H1 (cell line): ENCODE results near the gene IL19. TPM values are rescaled to one million over a fixed set of nuclear protein-coding genes. Genes with fewer than 3 reads are reported as not detected.

Experiments used
- CTCF ChIA-PET: fragments of 300-600 bp; sonication (Branson Sonifier 250); formaldehyde crosslinking; loops from one replicate; lab custom pipeline; 2021; ENCODE audit not compliant: partially characterized antibody; lab: Charles Lee
- POLR2A ChIA-PET: fragments of 300-600 bp; sonication (Branson Sonifier 250); formaldehyde crosslinking; loops from one replicate; lab custom pipeline; 2021; ENCODE audit warnings: inconsistent platforms; ENCODE audit not compliant: partially characterized antibody; lab: Charles Lee
- DNase-seq, 2 experiments: peaks; one replicate each; pipeline versions ENCODE4 v3.0.0 to v3.0.0-alpha.2; 2010 to 2022; ENCODE audit warnings: low spot score in 2 of 2, low read depth in 1 of 2, mixed read lengths in 1 of 2
- FAIRE-seq: peaks from 2 replicates; lab custom pipeline; 2011; peaks lifted over from hg19 to GRCh38; lab: Jason Lieb, UNC
- H2AFZ ChIP-seq: 2 replicates; pipeline ENCODE4 v1.8.1; 2012; ENCODE audit warnings: low read length, inconsistent platforms
- H2AK5ac ChIP-seq: 2 replicates; pipeline ENCODE4 v1.6.1; 2013; ENCODE audit warnings: low read depth, low read length
- H2BK120ac ChIP-seq: replicated peaks from 2 replicates; pipeline ENCODE3; 2013; ENCODE audit warnings: low read depth, low read length, inconsistent platforms
- H2BK12ac ChIP-seq: 2 replicates; pipeline ENCODE4 v1.6.1; 2013; ENCODE audit warnings: low read depth, low read length
- H2BK15ac ChIP-seq: 2 replicates; pipeline ENCODE4 v1.6.1; 2013; ENCODE audit warnings: low read length
- H2BK20ac ChIP-seq: 2 replicates; pipeline ENCODE4 v1.6.1; 2013; ENCODE audit warnings: low read length
- H2BK5ac ChIP-seq: 2 replicates; pipeline ENCODE4 v1.6.1; 2013; ENCODE audit warnings: low read depth, low read length
- H3K14ac ChIP-seq: 2 replicates; pipeline ENCODE4 v1.6.1; 2013; ENCODE audit warnings: inconsistent platforms; ENCODE audit not compliant: insufficient read length
- H3K18ac ChIP-seq: 2 replicates; pipeline ENCODE4 v1.6.1; 2013; ENCODE audit warnings: low read length; ENCODE audit errors: extremely low read depth
- H3K23ac ChIP-seq: 2 replicates; pipeline ENCODE4 v1.6.1; 2013; ENCODE audit warnings: inconsistent platforms; ENCODE audit not compliant: insufficient read length
- H3K23me2 ChIP-seq: 2 replicates; pipeline ENCODE4 v1.6.1; 2013; ENCODE audit warnings: low read depth, low read length
- H3K27ac ChIP-seq: 2 replicates; pipeline ENCODE4 v1.6.1; 2011; ENCODE audit warnings: low read depth, low read length, inconsistent platforms
- H3K27me3 ChIP-seq, 4 experiments: replicated peaks in 1 of 4; 1 replicate in 1 of 4; 2 replicates in 3 of 4; pipeline versions ENCODE4 v1.6.1 to v1.8.1; 2011 to 2013; ENCODE audit warnings: low read length in 3 of 4, mild to moderate bottlenecking in 3 of 4, inconsistent platforms in 2 of 4, mixed read lengths in 2 of 4, moderate library complexity in 1 of 4; ENCODE audit not compliant: control insufficient read depth in 3 of 4, insufficient read depth in 3 of 4; ENCODE audit errors: extremely low read depth in 1 of 4
- H3K36me3 ChIP-seq, 4 experiments: 2 replicates each; pipeline versions ENCODE4 v1.6.1 to v1.8.1; 2011 to 2013; ENCODE audit warnings: mild to moderate bottlenecking in 4 of 4, low read length in 3 of 4, moderate library complexity in 2 of 4, control low read depth in 1 of 4, inconsistent platforms in 1 of 4; ENCODE audit not compliant: insufficient read depth in 4 of 4, control insufficient read depth in 2 of 4
- H3K4ac ChIP-seq: replicated peaks from 2 replicates; pipeline ENCODE3; 2013; ENCODE audit warnings: low read length, low read depth, mixed read lengths, inconsistent platforms; ENCODE audit not compliant: insufficient read length
- H3K4me1 ChIP-seq, 4 experiments: replicated peaks in 1 of 4; 1 replicate in 1 of 4; 2 replicates in 3 of 4; pipeline versions ENCODE4 v1.6.1 to v1.8.1; 2011 to 2013; ENCODE audit warnings: low read length in 3 of 4, inconsistent platforms in 2 of 4, mixed read lengths in 1 of 4; ENCODE audit not compliant: insufficient read depth in 4 of 4, control insufficient read depth in 3 of 4
- H3K4me2 ChIP-seq, 2 experiments: 2 replicates each; pipeline versions ENCODE4 v1.6.1 to v1.8.1; 2011 to 2013; ENCODE audit warnings: low read depth in 2 of 2, low read length in 2 of 2, control low read depth in 1 of 2, inconsistent platforms in 1 of 2, mild to moderate bottlenecking in 1 of 2; ENCODE audit not compliant: insufficient read depth in 1 of 2
- H3K4me3 ChIP-seq, 4 experiments: fragments of 200-600, 300-600 bp in 1 of 4; sonication (generic), shearing (Covaris generic), sonication (Bioruptor Twin) in 1 of 4; 2 replicates each; pipeline versions ENCODE4 v1.5.1 to v1.8.1; 2011 to 2016; ENCODE audit warnings: low read length in 4 of 4, low read depth in 3 of 4, control low read depth in 2 of 4, inconsistent platforms in 2 of 4, mild to moderate bottlenecking in 2 of 4, mixed read lengths in 1 of 4, moderate library complexity in 1 of 4; ENCODE audit not compliant: insufficient read depth in 2 of 4; ENCODE audit errors: extremely low read depth in 1 of 4
- H3K56ac ChIP-seq: replicated peaks from 2 replicates; pipeline ENCODE3; 2013; ENCODE audit warnings: low read depth, mild to moderate bottlenecking, mixed read lengths, low read length, inconsistent platforms; ENCODE audit not compliant: insufficient read length
- H3K79me1 ChIP-seq: 2 replicates; pipeline ENCODE4 v1.6.1; 2013; ENCODE audit warnings: low read depth, low read length, control low read depth
- H3K79me2 ChIP-seq, 2 experiments: 2 replicates each; pipeline versions ENCODE4 v1.6.1 to v1.8.1; 2012 to 2013; ENCODE audit warnings: low read length in 2 of 2, mild to moderate bottlenecking in 2 of 2, inconsistent platforms in 1 of 2; ENCODE audit not compliant: insufficient read depth in 2 of 2, control insufficient read depth in 1 of 2
- H3K9ac ChIP-seq, 4 experiments: replicated peaks in 1 of 4; 1 replicate in 1 of 4; 2 replicates in 3 of 4; pipeline versions ENCODE4 v1.6.1 to v1.8.1; 2011 to 2013; ENCODE audit warnings: low read depth in 3 of 4, low read length in 3 of 4, control low read depth in 2 of 4, mild to moderate bottlenecking in 2 of 4, moderate library complexity in 2 of 4, inconsistent platforms in 1 of 4; ENCODE audit errors: extremely low read depth in 1 of 4
- H3K9me3 ChIP-seq, 2 experiments: 2 replicates each; pipeline versions ENCODE4 v1.6.1 to v1.8.1; 2012 to 2013; ENCODE audit warnings: mild to moderate bottlenecking in 2 of 2, moderate library complexity in 2 of 2, control low read depth in 1 of 2, inconsistent platforms in 1 of 2, low read depth in 1 of 2, low read length in 1 of 2, mixed read lengths in 1 of 2; ENCODE audit not compliant: insufficient read depth in 2 of 2
- H4K20me1 ChIP-seq, 2 experiments: replicated peaks in 1 of 2; 2 replicates each; pipeline versions ENCODE3 to v1.8.1; 2011 to 2013; ENCODE audit warnings: inconsistent platforms in 2 of 2, low read length in 2 of 2, mild to moderate bottlenecking in 1 of 2; ENCODE audit not compliant: insufficient read depth in 2 of 2, control insufficient read depth in 1 of 2
- H4K5ac ChIP-seq: 2 replicates; pipeline ENCODE4 v1.6.1; 2013; ENCODE audit warnings: low read length, low read depth, mixed read lengths, inconsistent platforms; ENCODE audit not compliant: insufficient read length
- H4K8ac ChIP-seq: 2 replicates; pipeline ENCODE4 v1.8.0; 2013; ENCODE audit warnings: mild to moderate bottlenecking, moderate library complexity, low read length, inconsistent platforms; ENCODE audit not compliant: insufficient read depth; ENCODE audit errors: extremely low read depth
- H4K91ac ChIP-seq: replicated peaks from 2 replicates; pipeline ENCODE3; 2013; ENCODE audit warnings: low read length, mixed read lengths, inconsistent platforms; ENCODE audit not compliant: insufficient read length
- ATF2 ChIP-seq: IDR thresholded peaks from 2 replicates; pipeline ENCODE4 v1.6.1; 2012; ENCODE audit warnings: low read length, inconsistent platforms
- BRCA1 ChIP-seq: IDR thresholded peaks from 2 replicates; pipeline ENCODE4 v1.6.1; 2012; ENCODE audit warnings: low read depth, low read length, improper control_type of control experiment
- GABPA ChIP-seq: IDR thresholded peaks from 2 replicates; pipeline ENCODE4 v1.6.1; 2011; ENCODE audit warnings: mild to moderate bottlenecking, low read length, moderate library complexity, borderline replicate concordance; ENCODE audit not compliant: insufficient read depth
- PHF8 ChIP-seq: fragments of 200-600 bp; sonication (generic); conservative IDR thresholded peaks from 2 replicates; pipeline ENCODE4 v1.7.1; 2012; ENCODE audit warnings: low read depth, mild to moderate bottlenecking, inconsistent platforms, low read length, moderate library complexity
- POLR2A ChIP-seq, 2 experiments: IDR thresholded peaks; 1 replicate in 1 of 2; 2 replicates in 1 of 2; pipeline ENCODE4 v1.6.1; 2011; ENCODE audit warnings: low read depth in 2 of 2, low read length in 2 of 2, mild to moderate bottlenecking in 2 of 2; ENCODE audit errors: control extremely low read depth in 1 of 2
- WGBS, 2 experiments: shearing (Covaris generic) in 1 of 2; methylation state at CpG; one replicate each; pipeline versions ENCODE4 v1.1.6 to v1.1.7; 2013 to 2015; ENCODE audit warnings: low lambda C conversion rate in 2 of 2, mixed read lengths in 2 of 2, inconsistent platforms in 1 of 2, low coverage in 1 of 2, missing lambda C conversion rate in 1 of 2; ENCODE audit not compliant: insufficient replicate concordance in 2 of 2, insufficient coverage in 1 of 2, insufficient read length in 1 of 2; ENCODE audit errors: extremely low coverage in 1 of 2, missing lambda C conversion rate in 1 of 2; 5-methylcytosine and 5-hydroxymethylcytosine counted together
- polyA plus RNA-seq, 7 experiments: library from polyadenylated mRNA; depleted of rRNA in 3 of 7; stranded (reverse) in 5 of 7; unstranded in 2 of 7; fragments of >200 nt in 5 of 7; fragments of 200-250 nt in 2 of 7; gene quantifications; 1 replicate in 5 of 7; 2 replicates in 1 of 7; 4 replicates in 1 of 7; pipeline versions ENCODE4 v1.2.1 to v1.2.3, GENCODE V29; 2011 to 2013; ENCODE audit warnings: missing spikeins in 2 of 7, mixed read lengths in 2 of 7
- total RNA-seq: library from RNA; stranded (reverse); fragmentation: NEBNext Ultra II Directional; extraction: Animal tissue kit (Norgen Biotek cat#: 25700); gene quantifications from 2 replicates; pipeline ENCODE4 v1.2.1, GENCODE V29; 2021
- TF ChIP-seq, protein P1 (sequence below): IDR thresholded peaks from 2 replicates; pipeline ENCODE4 v1.6.1; 2012; ENCODE audit warnings: inconsistent platforms

IL19 gene
- total and polyA plus RNA-seq, 2 of the 8 experiments (the other 6 are each of a cell fraction or from before 2014, with no cell fraction given) = not detected

GRCh38 chr1:206803221-206803730 is 32.7 kb downstream of the IL19 start:
- ChIA-PET CTCF (interaction anchor here (1.0 to 5.0 kb wide), 11 partner anchors 8 to 130 kb away, joined by 3 to 29 read pairs (median 4); no protein-coding TSS in a partner anchor), POLR2A (no interaction called here)
- Histone ChIP-seq H3K27ac (no peak overlapping the region), H2BK120ac (no peak overlapping the region), H3K4me3 (no peak overlapping the region), H4K91ac (no peak overlapping the region), H3K79me1 (no peaks in the 10 kb centered on the region), H4K5ac (no peak overlapping the region), H3K4ac (no peak overlapping the region), H3K14ac (no peak overlapping the region), H2AK5ac (no peak overlapping the region), H4K20me1 (no peaks in the 10 kb centered on the region), H3K9ac (no peak overlapping the region), H3K36me3 (no peaks in the 10 kb centered on the region), H2BK20ac (no peak overlapping the region), H4K8ac (no peak overlapping the region), H3K79me2 (no peaks in the 10 kb centered on the region), H3K9me3 (no peaks in the 10 kb centered on the region), H3K27me3 (no peaks in the 10 kb centered on the region), H3K4me1 (no peaks in the 10 kb centered on the region), H2AFZ (no peak overlapping the region), H3K23ac (no peak overlapping the region), H3K4me2 (no peak overlapping the region), H2BK5ac (no peak overlapping the region), H2BK15ac (no peak overlapping the region), H2BK12ac (no peak overlapping the region), H3K18ac (no peak overlapping the region), H3K56ac (no peak overlapping the region), H3K23me2 (no peaks in the 10 kb centered on the region)
- no peak for FAIRE-seq
- 82% methylated on average over 8 of the region's 8 CpGs; no CpG with 5 or more reads in 1 of the 2 experiments for whole genome bisulfite sequencing, 2 experiments
- no peak for DNase-seq
- TF ChIP-seq BRCA1 = no peak
- TF ChIP-seq POLR2A (IDR thresholded peaks at IDR 0.05; ENCODE audit: control extremely low read depth in 1 of 2, low read depth in 2 of 2, low read length in 2 of 2) = no peak
- TF ChIP-seq PHF8 = no peak
- TF ChIP-seq ATF2 = no peak
- no peak for TF ChIP-seq GABPA
- TF ChIP-seq, protein P1, sequence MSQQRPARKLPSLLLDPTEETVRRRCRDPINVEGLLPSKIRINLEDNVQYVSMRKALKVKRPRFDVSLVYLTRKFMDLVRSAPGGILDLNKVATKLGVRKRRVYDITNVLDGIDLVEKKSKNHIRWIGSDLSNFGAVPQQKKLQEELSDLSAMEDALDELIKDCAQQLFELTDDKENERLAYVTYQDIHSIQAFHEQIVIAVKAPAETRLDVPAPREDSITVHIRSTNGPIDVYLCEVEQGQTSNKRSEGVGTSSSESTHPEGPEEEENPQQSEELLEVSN = no peak
